ENCODE data around the gene PNRC1.
"Not testable (repeated sequence)": the region's sequence is repeated elsewhere in the genome, so short reads cannot be mapped to it uniquely, and the experiment has no call there.

The PNRC1 gene

DNA sequence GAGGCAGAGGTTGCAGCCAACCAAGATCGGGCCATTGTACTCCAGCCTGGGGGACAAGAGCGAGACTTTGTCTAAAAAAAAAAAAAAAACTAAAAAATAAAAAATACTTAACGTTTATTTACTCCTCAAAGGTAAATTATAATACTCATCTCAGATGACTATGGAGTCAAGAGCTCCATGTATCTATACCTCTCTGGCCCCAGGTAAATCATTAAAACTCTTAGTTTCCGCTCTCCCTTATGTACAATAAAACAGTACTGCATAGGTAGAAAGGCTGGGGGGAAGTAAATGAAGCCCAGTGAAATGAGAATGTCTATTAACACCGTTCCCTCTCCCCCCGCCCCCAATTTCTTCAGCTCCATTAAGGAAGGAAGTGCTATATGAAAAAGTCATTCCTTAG, 36.2 kb downstream of the PNRC1 start:
- FAIRE-seq, result no peak

DNA sequence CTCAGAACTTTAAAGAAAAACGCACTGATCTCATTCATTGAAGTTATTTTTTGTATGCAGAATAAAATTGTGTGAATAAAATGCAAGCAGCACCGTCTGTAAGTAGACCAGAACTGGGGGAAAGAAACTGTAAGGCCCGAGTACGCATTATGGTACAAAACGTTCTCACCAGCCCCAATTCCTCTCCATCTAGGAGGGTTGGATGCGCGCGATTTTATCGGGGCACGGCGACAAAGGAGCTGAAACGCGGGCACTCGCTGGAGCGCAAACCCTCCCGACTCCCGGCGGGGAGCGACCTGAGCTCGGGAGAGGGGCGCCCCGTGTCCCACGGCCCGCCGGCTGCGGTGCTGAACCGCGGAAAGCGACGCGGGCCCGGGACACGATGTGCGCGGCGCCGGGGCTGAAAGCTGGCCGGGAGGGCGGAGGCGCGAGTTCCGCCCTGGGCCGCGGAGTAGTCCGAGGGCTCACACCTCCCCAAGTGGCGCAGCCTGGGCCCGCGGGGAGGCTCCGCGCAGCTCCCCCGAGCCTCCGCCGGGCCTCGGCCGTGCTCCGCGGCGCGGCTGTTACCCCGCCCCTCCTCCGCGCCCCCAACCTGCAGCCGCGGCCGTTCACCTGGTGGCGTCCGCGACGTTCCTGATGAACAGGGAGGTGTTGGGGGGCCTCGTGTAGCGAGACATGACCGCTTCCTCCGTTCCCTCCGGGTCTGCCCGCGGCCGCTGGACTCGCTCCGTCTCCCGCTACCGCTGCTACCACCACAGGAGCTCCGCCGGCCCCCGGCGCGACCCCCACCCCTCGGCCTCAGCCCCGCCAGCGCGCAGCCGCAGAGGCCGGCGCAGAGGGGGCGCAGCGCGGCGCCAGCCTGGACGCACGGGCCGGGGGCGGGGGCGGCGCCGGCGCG, 36.9 kb downstream of the PNRC1 start, which contains the start of gene SRSF12:
Gene SRSF12, minus strand, starts transcription at position 861 of the 898 bp plus-strand sequence. Its CDS starts 184 bp downstream, at position 677.
- FAIRE-seq, result no peak

DNA sequence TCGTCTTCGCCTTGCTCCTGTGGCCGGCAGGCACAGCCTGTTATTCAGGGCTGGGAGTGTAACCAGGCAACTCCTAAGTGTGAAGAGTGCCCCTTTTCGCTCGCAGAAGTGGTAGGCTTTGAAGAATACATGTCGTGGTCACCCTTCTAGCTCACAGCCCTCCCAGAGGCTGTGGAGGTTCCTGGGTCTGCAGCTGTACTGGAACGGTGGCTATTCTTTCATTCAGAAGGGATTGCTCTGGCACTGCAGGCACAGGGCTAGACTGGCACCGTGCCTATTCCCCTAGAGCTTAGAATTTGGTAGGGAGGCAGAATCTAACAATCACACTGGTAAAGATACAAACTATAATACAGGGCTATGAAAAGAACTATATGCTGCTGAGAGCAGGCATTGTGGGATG, 38.4 kb downstream of the PNRC1 start:
- no peak for FAIRE-seq

DNA sequence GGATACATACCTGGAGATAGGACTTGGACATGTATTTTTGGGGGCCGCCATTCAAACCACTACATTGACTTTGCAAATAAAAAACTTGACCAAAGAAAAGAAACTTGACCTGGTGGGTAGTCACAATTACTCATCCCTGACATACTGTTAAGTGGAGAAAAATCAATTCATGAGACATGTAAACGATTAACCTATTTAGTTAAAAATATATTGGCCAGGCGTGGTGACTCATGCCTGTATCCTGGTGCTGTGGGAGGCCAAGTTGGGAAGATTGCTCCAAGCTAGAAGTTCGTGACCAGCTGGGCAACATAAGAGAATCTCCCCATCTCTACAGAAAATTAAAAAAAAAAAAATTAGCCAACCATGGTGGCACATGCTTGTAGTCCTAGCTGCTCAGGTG, 39.8 kb downstream of the PNRC1 start:
- FAIRE-seq, result no peak

DNA sequence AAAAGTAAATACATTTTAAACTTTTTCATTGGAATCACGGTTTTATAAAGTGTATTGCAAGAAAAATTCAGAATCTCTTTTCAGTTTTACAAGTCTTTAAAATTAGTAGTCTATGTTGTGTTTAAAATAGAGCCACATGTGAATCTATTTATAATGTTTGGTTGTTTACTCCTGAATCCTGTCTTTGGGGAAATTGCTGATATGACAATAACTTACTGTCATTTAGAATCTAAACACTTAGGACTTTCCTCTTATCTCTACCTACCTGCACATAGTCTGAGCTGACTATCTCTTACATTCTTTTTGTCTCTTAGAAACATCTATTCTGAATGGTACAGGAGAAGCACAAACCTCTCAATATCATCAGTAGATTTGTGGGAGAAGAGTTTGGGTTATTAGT, 41.4 kb downstream of the PNRC1 start:
- peak; percentile 71 for FAIRE-seq

DNA sequence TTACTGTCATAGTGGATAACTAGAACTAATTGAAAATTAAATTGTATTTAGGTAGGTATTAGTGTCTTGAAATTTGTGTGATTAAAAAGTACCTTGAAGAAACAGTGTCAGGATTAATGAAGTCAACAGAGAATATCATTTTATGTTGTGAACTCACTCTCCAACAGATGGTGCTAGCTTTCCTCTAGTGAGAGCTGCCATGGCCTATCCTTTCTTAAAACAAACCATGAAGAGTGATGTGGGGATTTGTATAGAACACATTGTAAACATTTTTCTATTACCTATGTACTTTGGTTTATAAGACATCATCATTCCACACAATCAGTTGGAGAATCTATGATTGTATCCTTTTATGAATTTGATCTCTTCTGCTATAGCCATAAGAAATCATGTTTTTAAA, 42.1 kb downstream of the PNRC1 start:
- peak; percentile 97 for FAIRE-seq

DNA sequence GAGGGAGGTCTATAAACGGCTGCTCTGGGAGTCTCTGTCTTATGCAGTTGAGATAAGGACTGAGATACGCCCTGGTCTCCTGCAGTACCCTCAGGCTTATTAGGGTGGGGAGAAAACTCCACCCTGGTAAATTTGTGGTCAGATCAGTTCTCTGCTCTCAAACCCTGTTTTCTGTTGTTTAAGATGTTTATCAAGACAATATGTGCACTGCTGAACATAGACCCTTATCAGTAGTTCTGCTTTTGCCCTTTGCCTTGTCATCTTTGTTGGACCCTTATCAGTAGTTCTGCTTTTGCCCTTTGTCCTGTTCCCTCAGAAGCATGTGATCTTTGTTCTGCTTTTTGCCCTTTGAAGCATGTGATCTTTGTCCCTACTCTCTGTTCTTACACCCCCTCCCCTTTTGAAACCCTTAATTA, 47.7 kb downstream of the PNRC1 start:
- FAIRE-seq, result not testable (repeated sequence)

DNA sequence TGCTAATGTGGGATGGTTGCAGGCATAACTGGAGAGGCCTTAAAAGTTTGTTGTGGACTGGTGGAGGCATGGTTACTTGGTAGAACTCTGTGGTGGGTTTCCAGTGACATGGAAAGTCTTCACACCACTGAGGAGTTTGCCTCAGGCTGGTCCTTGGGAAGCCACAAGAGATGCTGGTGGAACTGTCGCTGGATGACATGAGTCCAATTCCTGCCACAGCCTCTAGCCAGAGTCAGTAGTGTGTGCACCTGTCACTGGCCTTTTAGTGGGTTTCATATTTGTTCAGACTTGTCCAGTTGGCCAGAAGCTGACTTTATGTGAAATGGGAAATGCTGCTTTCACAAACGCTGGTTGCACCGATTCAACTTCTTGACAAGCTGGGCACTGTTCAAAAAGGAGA, 51.0 kb downstream of the PNRC1 start:
- FAIRE-seq, result no peak

DNA sequence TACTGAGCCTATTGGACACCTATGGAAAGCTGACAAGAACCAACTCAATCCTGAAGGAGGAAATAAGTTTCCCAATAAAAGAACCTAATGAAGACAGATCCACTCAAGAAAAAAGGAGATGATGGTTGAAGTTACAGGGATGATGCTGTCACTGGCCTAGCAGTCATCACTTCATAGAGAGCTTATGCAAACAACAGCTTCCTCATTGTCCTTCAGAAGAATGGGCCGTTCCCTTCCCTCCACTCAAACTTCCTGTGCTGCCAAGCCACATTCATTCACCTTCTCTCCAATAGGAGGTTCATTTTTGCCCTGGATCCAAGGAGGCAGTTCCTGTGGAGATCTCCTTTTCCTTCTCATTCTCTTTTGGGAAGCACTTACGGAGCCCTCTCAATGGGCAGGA, 51.5 kb downstream of the PNRC1 start:
- no peak for FAIRE-seq

DNA sequence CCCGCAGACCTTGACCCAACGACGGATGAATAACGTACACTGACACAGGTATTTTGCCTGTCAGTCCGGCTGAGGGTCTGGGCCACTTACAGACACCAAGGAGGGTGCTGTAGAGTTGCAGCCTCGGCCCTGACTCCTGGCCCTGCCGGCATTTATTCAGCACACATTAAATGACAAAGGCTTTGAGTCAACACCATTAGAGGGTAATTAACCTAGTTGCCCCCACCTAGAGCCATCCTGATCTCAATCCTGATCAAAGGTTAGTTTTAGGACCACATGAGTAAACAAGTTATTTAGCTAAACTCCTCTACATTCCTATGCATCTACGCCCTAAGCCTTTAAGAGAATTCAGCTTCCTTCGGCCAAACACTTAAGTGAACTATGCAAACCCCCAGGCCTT, 53.4 kb downstream of the PNRC1 start:
- FAIRE-seq, result no peak

DNA sequence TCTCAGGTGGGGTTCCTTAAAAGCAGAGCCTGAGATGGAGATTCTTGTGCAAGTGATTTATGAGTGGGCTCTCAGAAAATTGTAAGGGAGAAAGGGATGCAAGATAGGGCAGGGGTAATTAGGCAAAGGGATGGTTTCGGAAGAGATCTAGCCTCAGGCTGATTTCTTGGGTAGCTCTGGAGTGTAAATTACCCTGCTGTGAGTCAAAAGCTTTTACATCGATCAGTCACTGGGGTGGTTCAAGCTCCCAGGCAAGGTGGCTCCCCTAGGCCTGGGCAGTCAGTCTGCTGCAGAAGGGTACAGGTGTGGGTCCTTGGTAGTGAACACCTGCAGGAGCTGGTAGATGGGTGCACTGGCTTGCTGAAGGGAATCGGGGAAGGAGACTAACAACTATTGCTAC, 54.2 kb downstream of the PNRC1 start:
- FAIRE-seq, result no peak
